Esophagus muscularis mucosa (tissue), 4 donors: ENCODE measurements around the gene GDF9.

Experiments
- EP300 ChIP-seq: sonication (generic); formaldehyde crosslinking; IDR thresholded peaks from one replicate; pipeline ENCODE4 v1.6.1; 2017; ENCODE audit warnings: antibody characterized with exemption
- POLR2A ChIP-seq: fragments of 450-650 bp; IDR thresholded peaks from one replicate; pipeline ENCODE4 v1.6.1; 2017; ENCODE audit warnings: antibody characterized with exemption, moderate library complexity, mild to moderate bottlenecking, low read depth
- POLR2AphosphoS5 ChIP-seq, 2 donors: sonication (generic); formaldehyde crosslinking; IDR thresholded peaks; one replicate each; pipeline ENCODE4 v1.6.1; 2017; ENCODE audit warnings: antibody characterized with exemption in 2 of 2
- TF ChIP-seq, protein P1 (sequence below), 3 experiments: fragments of 200-600 bp in 2 of 3; fragments of 450-650 bp in 1 of 3; sonication (generic) in 2 of 3; IDR thresholded peaks; one replicate each; pipeline ENCODE4 v1.5.1; 2017 to 2019; ENCODE audit warnings: antibody characterized with exemption in 3 of 3, mild to moderate bottlenecking in 2 of 3, moderate library complexity in 1 of 3

DNA sequence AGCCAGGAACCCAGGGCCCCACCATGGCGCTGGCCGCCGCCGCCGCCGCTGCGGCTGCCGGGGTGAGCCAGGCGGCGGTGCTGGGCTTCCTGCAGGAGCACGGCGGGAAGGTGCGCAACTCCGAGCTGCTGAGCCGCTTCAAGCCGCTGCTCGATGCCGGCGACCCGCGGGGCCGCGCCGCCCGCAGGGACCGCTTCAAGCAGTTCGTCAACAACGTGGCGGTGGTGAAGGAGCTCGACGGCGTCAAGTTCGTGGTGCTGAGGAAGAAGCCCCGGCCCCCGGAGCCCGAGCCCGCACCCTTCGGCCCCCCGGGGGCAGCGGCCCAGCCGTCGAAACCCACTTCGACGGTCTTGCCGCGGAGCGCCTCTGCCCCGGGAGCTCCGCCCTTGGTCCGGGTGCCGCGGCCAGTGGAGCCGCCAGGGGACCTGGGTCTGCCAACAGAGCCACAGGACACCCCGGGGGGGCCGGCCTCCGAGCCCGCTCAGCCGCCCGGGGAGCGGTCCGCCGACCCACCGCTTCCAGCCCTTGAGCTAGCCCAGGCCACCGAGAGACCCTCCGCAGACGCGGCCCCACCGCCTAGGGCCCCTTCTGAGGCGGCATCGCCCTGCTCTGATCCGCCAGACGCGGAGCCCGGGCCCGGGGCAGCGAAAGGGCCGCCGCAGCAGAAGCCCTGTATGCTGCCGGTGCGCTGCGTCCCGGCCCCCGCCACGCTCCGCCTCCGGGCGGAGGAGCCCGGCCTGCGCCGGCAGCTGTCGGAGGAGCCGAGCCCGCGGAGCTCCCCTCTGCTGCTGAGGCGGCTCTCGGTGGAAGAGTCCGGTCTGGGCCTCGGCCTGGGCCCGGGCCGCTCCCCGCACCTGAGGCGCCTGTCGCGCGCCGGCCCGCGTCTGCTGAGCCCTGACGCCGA lies 52.4 kb downstream of the GDF9 start:
- TF ChIP-seq, protein P1, sequence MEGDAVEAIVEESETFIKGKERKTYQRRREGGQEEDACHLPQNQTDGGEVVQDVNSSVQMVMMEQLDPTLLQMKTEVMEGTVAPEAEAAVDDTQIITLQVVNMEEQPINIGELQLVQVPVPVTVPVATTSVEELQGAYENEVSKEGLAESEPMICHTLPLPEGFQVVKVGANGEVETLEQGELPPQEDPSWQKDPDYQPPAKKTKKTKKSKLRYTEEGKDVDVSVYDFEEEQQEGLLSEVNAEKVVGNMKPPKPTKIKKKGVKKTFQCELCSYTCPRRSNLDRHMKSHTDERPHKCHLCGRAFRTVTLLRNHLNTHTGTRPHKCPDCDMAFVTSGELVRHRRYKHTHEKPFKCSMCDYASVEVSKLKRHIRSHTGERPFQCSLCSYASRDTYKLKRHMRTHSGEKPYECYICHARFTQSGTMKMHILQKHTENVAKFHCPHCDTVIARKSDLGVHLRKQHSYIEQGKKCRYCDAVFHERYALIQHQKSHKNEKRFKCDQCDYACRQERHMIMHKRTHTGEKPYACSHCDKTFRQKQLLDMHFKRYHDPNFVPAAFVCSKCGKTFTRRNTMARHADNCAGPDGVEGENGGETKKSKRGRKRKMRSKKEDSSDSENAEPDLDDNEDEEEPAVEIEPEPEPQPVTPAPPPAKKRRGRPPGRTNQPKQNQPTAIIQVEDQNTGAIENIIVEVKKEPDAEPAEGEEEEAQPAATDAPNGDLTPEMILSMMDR (IDR thresholded peaks at IDR 0.05), result no peak
- TF ChIP-seq POLR2A (no peak), POLR2AphosphoS5 (IDR thresholded peaks at IDR 0.05) (no peak), EP300 (no peak)
